Neuronal stem cell (in vitro differentiated cells): Measurements from ENCODE around the gene OSTF1.

ENCODE experiments used
- DNase-seq: peaks from one replicate; pipeline ENCODE4 v3.0.0-alpha.2; 2013; ENCODE audit warnings: low spot score
- H2AFZ ChIP-seq: one replicate; pipeline ENCODE4 v1.6.1; 2013; ENCODE audit warnings: mild to moderate bottlenecking, low read length, inconsistent platforms
- H2AK5ac ChIP-seq: 2 replicates; pipeline ENCODE4 v1.6.1; 2013; ENCODE audit warnings: low read depth, mild to moderate bottlenecking, inconsistent platforms, low read length, moderate library complexity, mixed read lengths
- H2BK120ac ChIP-seq: 2 replicates; pipeline ENCODE4 v1.6.1; 2013; ENCODE audit warnings: low read depth, mild to moderate bottlenecking, inconsistent platforms, low read length, moderate library complexity, mixed read lengths
- H2BK12ac ChIP-seq: one replicate; pipeline ENCODE4 v1.6.1; 2013; ENCODE audit warnings: low read length, inconsistent platforms
- H2BK15ac ChIP-seq: 2 replicates; pipeline ENCODE4 v1.6.1; 2013; ENCODE audit warnings: mild to moderate bottlenecking, low read length, inconsistent platforms, mixed read lengths
- H2BK5ac ChIP-seq: one replicate; pipeline ENCODE4 v1.6.1; 2013; ENCODE audit warnings: inconsistent platforms, mild to moderate bottlenecking, low read length, moderate library complexity
- H3K14ac ChIP-seq: one replicate; pipeline ENCODE4 v1.6.1; 2013; ENCODE audit warnings: low read length, inconsistent platforms
- H3K18ac ChIP-seq: 2 replicates; pipeline ENCODE4 v1.6.1; 2013; ENCODE audit warnings: low read length, inconsistent platforms
- H3K23ac ChIP-seq: 2 replicates; pipeline ENCODE4 v1.6.1; 2013; ENCODE audit warnings: low read depth, mild to moderate bottlenecking, mixed read lengths, low read length, inconsistent platforms; ENCODE audit not compliant: poor library complexity
- H3K27ac ChIP-seq: replicated peaks from 3 replicates; pipeline ENCODE4 v1.5.1; 2013; ENCODE audit warnings: low read length, inconsistent platforms
- H3K27me3 ChIP-seq, 3 experiments: 2 replicates each; pipeline ENCODE4 v1.6.1; 2013; ENCODE audit warnings: low read length in 3 of 3, mild to moderate bottlenecking in 2 of 3, inconsistent platforms in 1 of 3, low read depth in 1 of 3, mixed read lengths in 1 of 3, moderate library complexity in 1 of 3; ENCODE audit not compliant: control insufficient read depth in 3 of 3, insufficient read depth in 3 of 3
- H3K36me3 ChIP-seq, 2 donors: replicated peaks in 1 of 2; 2 replicates each; pipeline ENCODE4 v1.6.1; 2013; ENCODE audit warnings: low read length in 2 of 2; ENCODE audit not compliant: control insufficient read depth in 2 of 2, insufficient read depth in 2 of 2
- H3K4ac ChIP-seq: 2 replicates; pipeline ENCODE4 v1.6.1; 2013; ENCODE audit warnings: inconsistent platforms, mild to moderate bottlenecking, low read length, moderate library complexity
- H3K4me1 ChIP-seq, 2 donors: 1 replicate in 1 of 2; 2 replicates in 1 of 2; pipeline ENCODE4 v1.6.1; 2013; ENCODE audit warnings: low read length in 2 of 2, low read depth in 1 of 2; ENCODE audit not compliant: control insufficient read depth in 2 of 2, insufficient read depth in 1 of 2
- H3K4me2 ChIP-seq: one replicate; pipeline ENCODE4 v1.6.1; 2013; ENCODE audit warnings: mild to moderate bottlenecking, low read length, inconsistent platforms; ENCODE audit not compliant: insufficient read depth, poor library complexity, severe bottlenecking
- H3K4me3 ChIP-seq, 2 donors: 2 replicates each; pipeline ENCODE4 v1.5.1; 2013; ENCODE audit warnings: low read length in 2 of 2, mild to moderate bottlenecking in 2 of 2, inconsistent platforms in 1 of 2, moderate library complexity in 1 of 2
- H3K79me1 ChIP-seq: one replicate; pipeline ENCODE4 v1.6.1; 2013; ENCODE audit warnings: low read depth, mild to moderate bottlenecking, inconsistent platforms, low read length, moderate library complexity
- H3K9ac ChIP-seq: one replicate; pipeline ENCODE4 v1.6.1; 2013; ENCODE audit warnings: mild to moderate bottlenecking, low read depth, low read length, inconsistent platforms; ENCODE audit not compliant: poor library complexity
- H3K9me3 ChIP-seq, 2 donors: replicated peaks in 1 of 2; 2 replicates each; pipeline versions ENCODE3 to v1.6.1; 2013; ENCODE audit warnings: low read length in 2 of 2, mild to moderate bottlenecking in 2 of 2, inconsistent platforms in 1 of 2, low read depth in 1 of 2, mixed read lengths in 1 of 2, moderate library complexity in 1 of 2; ENCODE audit not compliant: control insufficient read depth in 2 of 2, insufficient read depth in 1 of 2
- H4K8ac ChIP-seq: one replicate; pipeline ENCODE4 v1.6.1; 2013; ENCODE audit warnings: low read depth, mild to moderate bottlenecking, inconsistent platforms, low read length, moderate library complexity
- H4K91ac ChIP-seq: one replicate; pipeline ENCODE4 v1.6.1; 2013; ENCODE audit warnings: low read length, low read depth, mild to moderate bottlenecking, inconsistent platforms; ENCODE audit not compliant: poor library complexity
- WGBS, 2 donors: extraction: QIAGEN DNeasy Blood & Tissue Kit; methylation state at CpG; one replicate each; pipeline ENCODE4 v1.1.7; 2013; ENCODE audit warnings: missing lambda C conversion rate in 2 of 2, mixed read lengths in 1 of 2; ENCODE audit not compliant: insufficient read length in 2 of 2, insufficient replicate concordance in 1 of 2; ENCODE audit errors: extremely low coverage in 2 of 2; 5-methylcytosine and 5-hydroxymethylcytosine counted together

The OSTF1 gene

DNA sequence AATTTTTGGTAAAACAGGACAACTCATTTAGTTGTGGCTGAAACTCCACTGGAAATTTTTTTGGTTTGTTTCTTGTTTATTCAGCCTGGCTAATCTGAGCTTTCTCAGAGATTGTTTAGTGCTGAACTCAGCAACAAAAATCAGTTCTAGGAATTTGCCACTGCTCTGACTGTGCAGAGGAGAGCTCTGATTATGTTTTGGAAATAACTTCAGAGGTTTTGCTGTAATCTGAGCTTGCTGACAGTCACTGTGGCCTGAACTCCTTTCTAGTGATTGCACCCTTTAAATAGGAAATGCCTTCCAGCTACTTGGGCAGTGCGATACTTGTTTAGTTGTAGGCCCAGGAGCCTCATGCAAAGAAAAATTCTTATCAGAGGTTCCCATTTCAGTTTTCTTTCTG lies 60.2 kb downstream of the OSTF1 start:
- no peak overlapping the region for H3K18ac ChIP-seq
- no peak overlapping the region for H3K23ac ChIP-seq
- no peak overlapping the region for H2BK120ac ChIP-seq
- no peak overlapping the region for H3K27ac ChIP-seq
- H3K9me3 ChIP-seq = peaks cover 0 to 2% of the 10 kb centered on the region in 2 donors
- WGBS, 2 donors = no CpG with 5 or more reads among the region's 1 CpG
- H3K4me1 ChIP-seq = no peaks in the 10 kb centered on the region
- H3K14ac ChIP-seq = no peak overlapping the region
- no peak overlapping the region for H3K4me3 ChIP-seq
- H2BK12ac ChIP-seq = no peak overlapping the region
- DNase-seq = no peak
- H3K9ac ChIP-seq = no peak overlapping the region
- no peak overlapping the region for H2AK5ac ChIP-seq
- no peak overlapping the region for H4K91ac ChIP-seq
- H3K27me3 ChIP-seq = no peaks in the 10 kb centered on the region
- no peak overlapping the region for H4K8ac ChIP-seq
- no peak overlapping the region for H2BK5ac ChIP-seq
- no peaks in the 10 kb centered on the region for H3K79me1 ChIP-seq
- no peak overlapping the region for H2BK15ac ChIP-seq
- no peak overlapping the region for H3K4me2 ChIP-seq
- peak overlapping the region; percentile 54 for H2AFZ ChIP-seq
- no peak overlapping the region for H3K4ac ChIP-seq
- H3K36me3 ChIP-seq = no peaks in the 10 kb centered on the region

GRCh38 chr9:75149841-75150241 lies 61.5 kb downstream of the OSTF1 start:
- H3K4me2 ChIP-seq = no peak overlapping the region
- H3K27ac ChIP-seq = no peak overlapping the region

DNA sequence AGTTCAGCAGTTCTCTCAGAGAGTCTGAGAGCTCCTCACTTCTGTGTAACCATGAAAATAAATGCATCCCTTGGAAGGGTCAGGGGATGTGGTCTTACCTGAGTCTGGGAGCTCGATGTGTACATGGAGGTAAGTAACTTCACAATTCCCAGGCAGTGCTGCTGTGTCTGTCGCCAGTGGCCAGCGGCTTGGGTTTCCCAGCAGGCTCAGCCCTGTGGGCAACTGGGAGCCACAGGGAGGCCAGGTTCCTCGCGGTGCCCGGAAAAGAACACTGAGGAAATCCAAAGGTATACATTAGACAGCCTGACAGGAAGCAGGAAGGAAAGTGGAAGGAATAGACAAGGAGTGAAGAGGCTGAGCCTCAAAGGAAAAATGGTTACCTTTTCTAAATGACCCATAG lies 62.2 kb downstream of the OSTF1 start:
- Histone ChIP-seq H3K9me3 (peaks cover 0 to 2% of the 10 kb centered on the region in 2 donors), H3K23ac (no peak overlapping the region), H3K4me1 (no peaks in the 10 kb centered on the region), H2BK5ac (no peak overlapping the region), H2BK15ac (no peak overlapping the region), H3K14ac (no peak overlapping the region), H3K27me3 (no peaks in the 10 kb centered on the region), H3K9ac (no peak overlapping the region), H2AFZ (no peak overlapping the region), H3K79me1 (no peaks in the 10 kb centered on the region), H2BK12ac (no peak overlapping the region), H4K8ac (no peak overlapping the region), H3K27ac (no peak overlapping the region), H4K91ac (no peak overlapping the region), H2BK120ac (no peak overlapping the region), H3K4me3 (no peak overlapping the region), H3K4me2 (no peak overlapping the region), H3K36me3 (no peaks in the 10 kb centered on the region), H3K18ac (no peak overlapping the region), H3K4ac (no peak overlapping the region), H2AK5ac (no peak overlapping the region)
- WGBS, 2 donors = no CpG with 5 or more reads among the region's 6 CpGs
- DNase-seq = no peak

More at GRCh38 chr9:75149841-75150241, 61.5 kb downstream of the OSTF1 start:
- Histone ChIP-seq H2BK120ac (no peak overlapping the region), H3K4ac (no peak overlapping the region), H3K79me1 (no peaks in the 10 kb centered on the region), H3K9ac (no peak overlapping the region), H3K23ac (no peak overlapping the region), H2BK5ac (no peak overlapping the region), H3K4me1 (no peaks in the 10 kb centered on the region), H3K36me3 (no peaks in the 10 kb centered on the region), H2BK12ac (no peak overlapping the region), H4K8ac (no peak overlapping the region), H3K9me3 (peaks cover 0 to 2% of the 10 kb centered on the region in 2 donors), H2AK5ac (no peak overlapping the region), H3K14ac (no peak overlapping the region), H3K27me3 (no peaks in the 10 kb centered on the region), H3K18ac (no peak overlapping the region), H4K91ac (no peak overlapping the region), H2AFZ (no peak overlapping the region), H2BK15ac (no peak overlapping the region), H3K4me3 (no peak overlapping the region)
- DNase-seq = no peak
- no CpG with 5 or more reads among the region's 6 CpGs for WGBS, 2 donors

- H3K36me3 ChIP-seq = no peaks in the 10 kb centered on the region
- H3K18ac ChIP-seq = no peak overlapping the region
- H4K8ac ChIP-seq = no peak overlapping the region
- H3K4me2 ChIP-seq = no peak overlapping the region
- H2BK15ac ChIP-seq = no peak overlapping the region
- H3K4me1 ChIP-seq = no peaks in the 10 kb centered on the region
- no peak overlapping the region for H3K4me3 ChIP-seq
- H4K91ac ChIP-seq = no peak overlapping the region
- H3K27me3 ChIP-seq = no peaks in the 10 kb centered on the region
- WGBS, 2 donors = no CpG with 5 or more reads among the region's 5 CpGs
- no peaks in the 10 kb centered on the region for H3K9me3 ChIP-seq
- no peak overlapping the region for H3K23ac ChIP-seq
- no peak overlapping the region for H3K9ac ChIP-seq
- H3K4ac ChIP-seq = no peak overlapping the region
- H2AFZ ChIP-seq = no peak overlapping the region
- no peak for DNase-seq
- H3K14ac ChIP-seq = no peak overlapping the region
- H2BK5ac ChIP-seq = no peak overlapping the region
- H2AK5ac ChIP-seq = no peak overlapping the region
- H2BK120ac ChIP-seq = no peak overlapping the region
- no peak overlapping the region for H3K27ac ChIP-seq
- H2BK12ac ChIP-seq = no peak overlapping the region
- H3K79me1 ChIP-seq = no peaks in the 10 kb centered on the region
These were observed 64.1 kb downstream of the OSTF1 start for GRCh38 chr9:75152416-75152815.
